ENCODE measurements around the gene DYNLRB1.

DNA sequence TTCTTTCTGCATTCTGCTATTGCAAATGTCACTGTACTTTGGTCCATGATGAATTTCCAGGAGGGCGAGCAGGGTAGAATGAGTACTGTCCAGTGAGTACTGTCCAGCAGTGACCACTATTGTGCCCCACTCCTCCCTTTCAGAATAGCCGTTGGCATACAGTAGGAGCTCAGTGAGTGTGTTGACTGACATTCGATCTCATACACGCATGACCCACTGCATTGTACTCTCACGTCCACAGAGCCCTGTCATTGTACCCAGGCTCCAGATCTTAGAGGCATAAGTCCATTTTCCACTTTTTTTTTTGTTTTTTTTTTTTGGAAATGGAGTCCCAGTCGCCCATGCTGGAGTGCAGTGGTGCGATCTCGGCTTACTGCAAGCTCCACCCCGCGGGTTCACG lies 8.2 kb downstream of the DYNLRB1 start:
- TF ChIP-seq, protein P1, sequence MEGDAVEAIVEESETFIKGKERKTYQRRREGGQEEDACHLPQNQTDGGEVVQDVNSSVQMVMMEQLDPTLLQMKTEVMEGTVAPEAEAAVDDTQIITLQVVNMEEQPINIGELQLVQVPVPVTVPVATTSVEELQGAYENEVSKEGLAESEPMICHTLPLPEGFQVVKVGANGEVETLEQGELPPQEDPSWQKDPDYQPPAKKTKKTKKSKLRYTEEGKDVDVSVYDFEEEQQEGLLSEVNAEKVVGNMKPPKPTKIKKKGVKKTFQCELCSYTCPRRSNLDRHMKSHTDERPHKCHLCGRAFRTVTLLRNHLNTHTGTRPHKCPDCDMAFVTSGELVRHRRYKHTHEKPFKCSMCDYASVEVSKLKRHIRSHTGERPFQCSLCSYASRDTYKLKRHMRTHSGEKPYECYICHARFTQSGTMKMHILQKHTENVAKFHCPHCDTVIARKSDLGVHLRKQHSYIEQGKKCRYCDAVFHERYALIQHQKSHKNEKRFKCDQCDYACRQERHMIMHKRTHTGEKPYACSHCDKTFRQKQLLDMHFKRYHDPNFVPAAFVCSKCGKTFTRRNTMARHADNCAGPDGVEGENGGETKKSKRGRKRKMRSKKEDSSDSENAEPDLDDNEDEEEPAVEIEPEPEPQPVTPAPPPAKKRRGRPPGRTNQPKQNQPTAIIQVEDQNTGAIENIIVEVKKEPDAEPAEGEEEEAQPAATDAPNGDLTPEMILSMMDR (conservative IDR thresholded peaks at IDR 0.05 in 1 of 2, IDR thresholded peaks at IDR 0.05 in 1 of 2; ENCODE audit: low read depth in 1 of 2, low read length in 2 of 2): no peak
- no peak for TF ChIP-seq EZH2 (IDR thresholded peaks at IDR 0.05; ENCODE audit: low read length, missing control alignments)

Data from fibroblast of lung (primary cell).